Ishikawa (cell line): ENCODE measurements around the gene ALPP.

Experiments
- CEBPB ChIP-seq: IDR thresholded peaks from 2 replicates; pipeline ENCODE4 v1.6.1; 2012
- CREB1 ChIP-seq: IDR thresholded peaks from 2 replicates; pipeline ENCODE4 v1.6.1; 2012; ENCODE audit warnings: low read depth
- EGR1 ChIP-seq: IDR thresholded peaks from 2 replicates; pipeline ENCODE4 v1.6.1; 2012
- EP300 ChIP-seq: IDR thresholded peaks from 2 replicates; pipeline ENCODE4 v1.6.1; 2012; ENCODE audit warnings: borderline replicate concordance
- FOXM1 ChIP-seq: IDR thresholded peaks from 2 replicates; pipeline ENCODE4 v1.6.1; 2012; ENCODE audit warnings: low read depth, borderline replicate concordance
- NFIC ChIP-seq: IDR thresholded peaks from 2 replicates; pipeline ENCODE4 v1.6.1; 2012
- RAD21 ChIP-seq: IDR thresholded peaks from 2 replicates; pipeline ENCODE4 v1.6.1; 2012; ENCODE audit warnings: low read depth
- REST ChIP-seq: IDR thresholded peaks from 2 replicates; pipeline ENCODE4 v1.6.1; 2012; ENCODE audit warnings: low read depth, mild to moderate bottlenecking
- TAF1 ChIP-seq: IDR thresholded peaks from 2 replicates; pipeline ENCODE4 v1.6.1; 2012; ENCODE audit warnings: low read depth, mild to moderate bottlenecking
- TCF12 ChIP-seq: IDR thresholded peaks from 2 replicates; pipeline ENCODE4 v1.6.1; 2012; ENCODE audit warnings: low read depth
- TEAD4 ChIP-seq: IDR thresholded peaks from 2 replicates; pipeline ENCODE4 v1.6.1; 2012
- YY1 ChIP-seq: IDR thresholded peaks from 2 replicates; pipeline ENCODE4 v1.6.1; 2012; ENCODE audit warnings: low read depth
- ZBTB7A ChIP-seq: IDR thresholded peaks from 2 replicates; pipeline ENCODE4 v1.6.1; 2012; ENCODE audit warnings: low read depth
- TF ChIP-seq, protein P1 (sequence below): IDR thresholded peaks from 2 replicates; pipeline ENCODE4 v1.6.1; 2012
- TF ChIP-seq, protein P2 (sequence below): IDR thresholded peaks from 2 replicates; pipeline ENCODE4 v1.6.1; 2012

ALPP gene

DNA sequence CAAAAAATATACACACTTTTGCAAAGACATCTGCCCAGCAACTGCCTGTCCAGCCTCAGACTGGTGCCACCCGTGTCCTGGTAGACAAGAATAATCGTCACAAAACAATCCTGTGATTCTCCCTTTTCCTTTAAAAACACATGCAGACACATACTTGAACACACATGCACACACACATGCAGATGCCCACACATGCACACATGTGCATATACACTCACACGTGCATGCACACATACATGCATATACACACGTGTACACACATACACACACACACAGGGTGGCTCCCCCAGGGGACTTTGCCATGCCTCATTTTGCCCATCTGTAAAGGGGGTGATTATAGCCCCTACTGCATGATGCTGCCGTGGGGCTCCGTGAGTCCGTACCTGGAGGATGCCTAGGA, 24.9 kb upstream of the ALPP start:
- no peak for TF ChIP-seq CEBPB
- TF ChIP-seq REST, result no peak
- TF ChIP-seq, protein P1, sequence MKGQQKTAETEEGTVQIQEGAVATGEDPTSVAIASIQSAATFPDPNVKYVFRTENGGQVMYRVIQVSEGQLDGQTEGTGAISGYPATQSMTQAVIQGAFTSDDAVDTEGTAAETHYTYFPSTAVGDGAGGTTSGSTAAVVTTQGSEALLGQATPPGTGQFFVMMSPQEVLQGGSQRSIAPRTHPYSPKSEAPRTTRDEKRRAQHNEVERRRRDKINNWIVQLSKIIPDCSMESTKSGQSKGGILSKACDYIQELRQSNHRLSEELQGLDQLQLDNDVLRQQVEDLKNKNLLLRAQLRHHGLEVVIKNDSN, result no peak
- TF ChIP-seq ZBTB7A, result no peak
- TF ChIP-seq TCF12, result no peak
- no peak for TF ChIP-seq CREB1
- TF ChIP-seq TEAD4, result no peak
- no peak for TF ChIP-seq FOXM1
- TF ChIP-seq TAF1, result no peak
- TF ChIP-seq EP300, result no peak
- TF ChIP-seq, protein P2, sequence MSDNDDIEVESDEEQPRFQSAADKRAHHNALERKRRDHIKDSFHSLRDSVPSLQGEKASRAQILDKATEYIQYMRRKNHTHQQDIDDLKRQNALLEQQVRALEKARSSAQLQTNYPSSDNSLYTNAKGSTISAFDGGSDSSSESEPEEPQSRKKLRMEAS, result no peak
- no peak for TF ChIP-seq YY1
- TF ChIP-seq RAD21, result no peak
- TF ChIP-seq EGR1, result no peak
- TF ChIP-seq NFIC, result no peak

DNA sequence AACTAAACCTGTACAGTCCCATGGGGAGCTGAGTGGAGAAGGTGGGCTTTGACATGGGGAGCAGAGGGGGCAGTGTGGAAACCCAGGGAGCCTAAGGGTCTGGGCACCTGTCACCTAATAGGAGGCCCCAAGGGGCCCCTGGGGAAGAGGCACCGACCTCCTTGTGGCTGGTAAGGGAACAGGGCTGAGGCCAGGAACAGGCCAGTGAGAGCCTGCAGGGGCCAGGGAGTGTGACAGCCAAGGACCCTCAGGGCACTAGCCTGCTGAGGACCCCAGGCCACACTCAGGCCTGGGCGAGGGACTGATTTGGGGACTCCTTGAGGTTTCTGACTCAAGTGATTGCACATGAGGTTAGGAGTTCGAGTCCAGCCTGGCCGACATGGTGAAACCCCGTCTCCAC, 24.5 kb upstream of the ALPP start:
- TF ChIP-seq, protein P1, result no peak
- TF ChIP-seq FOXM1 (no peak), EP300 (no peak), NFIC (no peak), YY1 (no peak), TCF12 (no peak), CREB1 (no peak), TAF1 (no peak), TEAD4 (no peak), RAD21 (no peak), REST (no peak), ZBTB7A (no peak), EGR1 (no peak)
- TF ChIP-seq, protein P2, result no peak

- TF ChIP-seq CEBPB, result no peak
- no peak for TF ChIP-seq RAD21
- TF ChIP-seq, protein P2, result no peak
- no peak for TF ChIP-seq TCF12
- TF ChIP-seq REST, result no peak
- no peak for TF ChIP-seq CREB1
- TF ChIP-seq ZBTB7A, result no peak
- no peak for TF ChIP-seq FOXM1
- TF ChIP-seq YY1, result no peak
- no peak for TF ChIP-seq EP300
- TF ChIP-seq TAF1, result no peak
- TF ChIP-seq NFIC, result no peak
- TF ChIP-seq TEAD4, result no peak
- no peak for TF ChIP-seq EGR1
- TF ChIP-seq, protein P1, result no peak
These were observed 16.9 kb upstream of the ALPP start for GRCh38 chr2:232361646-232362045.
